ENCODE results near the gene PARP4.
"Not testable (repeated sequence)": the region's sequence is repeated elsewhere in the genome, so short reads cannot be mapped to it uniquely, and the experiment has no call there.

PARP4 gene

DNA sequence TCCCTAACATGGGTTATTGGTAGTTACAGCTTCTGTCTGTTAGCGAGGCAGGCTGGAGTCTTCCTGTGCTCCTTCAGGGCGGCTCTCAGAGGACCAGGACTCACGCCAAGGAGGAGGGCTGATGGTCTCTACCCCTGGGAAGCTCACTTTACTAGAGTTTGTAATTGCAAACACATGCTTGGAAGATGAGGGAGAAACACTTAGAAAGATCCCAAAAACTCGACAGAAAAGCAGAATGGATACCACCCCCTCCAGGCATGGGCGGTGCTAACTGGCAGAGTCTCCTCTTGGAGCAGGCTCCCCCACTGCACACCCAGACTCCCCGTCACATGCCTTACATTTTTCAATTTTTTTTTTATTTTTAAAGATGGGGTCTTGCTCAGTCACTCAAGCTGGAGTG is 62.0 kb downstream of the PARP4 start:
- no peak for TF ChIP-seq CTCF (conservative IDR thresholded peaks at IDR 0.05; ENCODE audit: low read depth, low read length)

DNA sequence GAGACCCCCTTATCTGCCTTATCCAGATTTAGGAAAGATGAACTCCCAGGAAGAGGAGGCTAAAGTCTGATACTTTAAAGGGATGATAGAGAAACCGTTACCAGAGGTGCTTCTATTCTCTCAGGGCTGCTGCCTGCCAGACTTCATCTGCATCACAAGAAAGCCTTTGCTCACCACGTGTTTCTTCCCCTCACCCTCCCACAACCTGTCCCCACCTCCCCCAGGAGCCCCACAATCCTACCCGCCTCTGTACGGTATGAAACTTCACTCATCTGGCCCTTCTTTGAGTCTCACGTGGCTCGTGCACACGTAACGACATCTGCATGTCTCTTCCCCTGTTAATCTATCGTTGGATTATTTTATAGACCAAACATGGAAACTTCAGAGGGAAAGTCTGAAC is 67.7 kb downstream of the PARP4 start:
- not testable (repeated sequence) for H3K4me3 ChIP-seq (IDR thresholded peaks at IDR 0.05; ENCODE audit: insufficient read depth, low read depth, low read length); H4K20me1 ChIP-seq (ENCODE audit: insufficient read depth); H3K27ac ChIP-seq; H3K79me2 ChIP-seq (ENCODE audit: insufficient read depth, low read depth); H3K27me3 ChIP-seq (ENCODE audit: insufficient read depth, low read depth); H3K4me1 ChIP-seq (ENCODE audit: low read depth, poor library complexity, severe bottlenecking); H3K36me3 ChIP-seq (ENCODE audit: insufficient read depth); H2AFZ ChIP-seq (ENCODE audit: low read depth); H3K4me2 ChIP-seq; H3K9ac ChIP-seq

More for the DNA sequence above, 62.0 kb downstream of the PARP4 start:
- Histone ChIP-seq H3K4me1 (ENCODE audit: low read depth, poor library complexity, severe bottlenecking) (no peaks in the 10 kb centered on the region), H3K9ac (no peak overlapping the region), H2AFZ (ENCODE audit: low read depth) (no peak overlapping the region), H4K20me1 (ENCODE audit: insufficient read depth) (no peaks in the 10 kb centered on the region), H3K27ac (no peak overlapping the region), H3K4me3 (IDR thresholded peaks at IDR 0.05; ENCODE audit: insufficient read depth, low read depth, low read length) (no peak overlapping the region), H3K36me3 (ENCODE audit: insufficient read depth) (no peaks in the 10 kb centered on the region; the same call in 1 of the 2 replicates), H3K4me2 (no peak overlapping the region), H3K79me2 (ENCODE audit: insufficient read depth, low read depth) (no peaks in the 10 kb centered on the region), H3K27me3 (ENCODE audit: insufficient read depth, low read depth) (no peaks in the 10 kb centered on the region)

- H3K4me3 ChIP-seq (IDR thresholded peaks at IDR 0.05; ENCODE audit: insufficient read depth, low read depth, low read length), result no peak overlapping the region
- no peak for TF ChIP-seq CTCF (conservative IDR thresholded peaks at IDR 0.05; ENCODE audit: low read depth, low read length)
- H4K20me1 ChIP-seq (ENCODE audit: insufficient read depth), result no peaks in the 10 kb centered on the region
- no peak overlapping the region for H3K27ac ChIP-seq
- no peak overlapping the region for H3K9ac ChIP-seq
- H3K27me3 ChIP-seq (ENCODE audit: insufficient read depth, low read depth), result no peaks in the 10 kb centered on the region
- no peaks in the 10 kb centered on the region for H3K4me1 ChIP-seq (ENCODE audit: low read depth, poor library complexity, severe bottlenecking)
- H3K79me2 ChIP-seq (ENCODE audit: insufficient read depth, low read depth), result no peaks in the 10 kb centered on the region
- no peaks in the 10 kb centered on the region; the same call in 1 of the 2 replicates for H3K36me3 ChIP-seq (ENCODE audit: insufficient read depth)
- H3K4me2 ChIP-seq, result no peak overlapping the region
- H2AFZ ChIP-seq (ENCODE audit: low read depth), result no peak overlapping the region
Observed at GRCh38 chr13:24443366-24443765, 69.2 kb downstream of the PARP4 start.

GRCh38 chr13:24426045-24426444 is 86.5 kb downstream of the PARP4 start:
- H3K36me3 ChIP-seq (ENCODE audit: insufficient read depth); H3K4me3 ChIP-seq (IDR thresholded peaks at IDR 0.05; ENCODE audit: insufficient read depth, low read depth, low read length); H3K4me2 ChIP-seq; H2AFZ ChIP-seq (ENCODE audit: low read depth); H3K9ac ChIP-seq; H3K79me2 ChIP-seq (ENCODE audit: insufficient read depth, low read depth); H3K27ac ChIP-seq; H3K4me1 ChIP-seq (ENCODE audit: low read depth, poor library complexity, severe bottlenecking); H3K27me3 ChIP-seq (ENCODE audit: insufficient read depth, low read depth); H4K20me1 ChIP-seq (ENCODE audit: insufficient read depth): not testable (repeated sequence)

DNA sequence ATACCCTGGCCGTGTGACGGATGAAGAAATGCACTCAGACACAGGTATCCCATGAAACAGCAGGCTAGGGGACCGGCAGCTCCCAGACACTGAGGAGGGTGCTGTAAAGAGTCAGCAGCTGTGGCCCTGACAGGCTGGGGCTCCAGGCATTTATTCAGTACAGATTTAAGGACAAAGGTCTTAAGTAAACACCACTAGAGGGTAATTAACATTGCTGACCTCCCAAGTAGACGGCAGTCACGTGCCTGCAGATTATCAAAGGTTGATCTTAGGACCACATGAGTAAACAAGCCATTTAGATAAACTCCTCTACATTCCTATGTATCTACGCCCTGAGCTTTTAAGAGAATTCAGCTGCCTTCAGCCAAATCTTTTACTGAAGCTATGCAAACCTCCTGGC is 92.9 kb downstream of the PARP4 start:
- H3K27me3 ChIP-seq (ENCODE audit: insufficient read depth, low read depth); H3K4me3 ChIP-seq (IDR thresholded peaks at IDR 0.05; ENCODE audit: insufficient read depth, low read depth, low read length); H3K9ac ChIP-seq; H3K79me2 ChIP-seq (ENCODE audit: insufficient read depth, low read depth); H3K36me3 ChIP-seq (ENCODE audit: insufficient read depth); H4K20me1 ChIP-seq (ENCODE audit: insufficient read depth); H3K4me1 ChIP-seq (ENCODE audit: low read depth, poor library complexity, severe bottlenecking); H3K4me2 ChIP-seq; H2AFZ ChIP-seq (ENCODE audit: low read depth); H3K27ac ChIP-seq: not testable (repeated sequence)

GRCh38 chr13:24407844-24408243 is 104.7 kb downstream of the PARP4 start:
- Histone ChIP-seq H3K4me1 (ENCODE audit: low read depth, poor library complexity, severe bottlenecking) (no peaks in the 10 kb centered on the region), H3K4me2 (no peak overlapping the region), H3K27me3 (ENCODE audit: insufficient read depth, low read depth) (no peaks in the 10 kb centered on the region), H4K20me1 (ENCODE audit: insufficient read depth) (no peaks in the 10 kb centered on the region), H3K27ac (no peak overlapping the region), H3K36me3 (ENCODE audit: insufficient read depth) (no peaks in the 10 kb centered on the region), H3K9ac (no peak overlapping the region), H3K4me3 (IDR thresholded peaks at IDR 0.05; ENCODE audit: insufficient read depth, low read depth, low read length) (no peak overlapping the region), H2AFZ (ENCODE audit: low read depth) (no peak overlapping the region), H3K79me2 (ENCODE audit: insufficient read depth, low read depth) (no peaks in the 10 kb centered on the region)
- no peak for TF ChIP-seq CTCF (conservative IDR thresholded peaks at IDR 0.05; ENCODE audit: low read depth, low read length)

All from KMS-11 (cell line).